Measurements from ENCODE around the gene CD300LG.
"Not testable (repeated sequence)": the region's sequence is repeated elsewhere in the genome, so short reads cannot be mapped to it uniquely, and the experiment has no call there.

Gene CD300LG

GRCh38 chr17:43846963-43847371, at the start of gene CD300LG:
Gene CD300LG (plus strand): TSS chr17:43847176. CDS start chr17:43847217, 41 bp downstream.
- no peak for DNase-seq (ENCODE audit: low read depth in 2 of 2)

GRCh38 chr17:43798024-43798423, 49.0 kb upstream of the CD300LG start:
- DNase-seq (ENCODE audit: low read depth in 2 of 2): not testable (repeated sequence)

- no peak for DNase-seq (ENCODE audit: low read depth in 2 of 2)
Measured at GRCh38 chr17:43799047-43799446, 47.9 kb upstream of the CD300LG start.

- no peak for DNase-seq (ENCODE audit: low read depth in 2 of 2)
Measured at GRCh38 chr17:43800736-43801135, 46.2 kb upstream of the CD300LG start.

- no peak for DNase-seq (ENCODE audit: low read depth in 2 of 2)
Measured at GRCh38 chr17:43801844-43802243, 45.1 kb upstream of the CD300LG start.

- DNase-seq (ENCODE audit: low read depth in 2 of 2): no peak
Measured at GRCh38 chr17:43803758-43804157, 43.2 kb upstream of the CD300LG start.

GRCh38 chr17:43805117-43805516, 41.9 kb upstream of the CD300LG start:
- DNase-seq (ENCODE audit: low read depth in 2 of 2): no peak

GRCh38 chr17:43808076-43808475, 38.9 kb upstream of the CD300LG start:
- no peak for DNase-seq (ENCODE audit: low read depth in 2 of 2)

GRCh38 chr17:43809121-43809520, 37.9 kb upstream of the CD300LG start:
- no peak for DNase-seq (ENCODE audit: low read depth in 2 of 2)

- DNase-seq (ENCODE audit: low read depth in 2 of 2): no peak
Measured at GRCh38 chr17:43810226-43810715, 36.7 kb upstream of the CD300LG start.

GRCh38 chr17:43810823-43811222, 36.2 kb upstream of the CD300LG start:
- no peak for DNase-seq (ENCODE audit: low read depth in 2 of 2)

- no peak for DNase-seq (ENCODE audit: low read depth in 2 of 2)
Measured at GRCh38 chr17:43812396-43813265, 34.3 kb upstream of the CD300LG start.

- DNase-seq (ENCODE audit: low read depth in 2 of 2): no peak
Measured at GRCh38 chr17:43813386-43813785, 33.6 kb upstream of the CD300LG start.

- no peak for DNase-seq (ENCODE audit: low read depth in 2 of 2)
Measured at GRCh38 chr17:43814026-43814425, 33.0 kb upstream of the CD300LG start.

GRCh38 chr17:43814714-43815113, 32.3 kb upstream of the CD300LG start:
- no peak for DNase-seq (ENCODE audit: low read depth in 2 of 2)

- no peak for DNase-seq (ENCODE audit: low read depth in 2 of 2)
Measured at GRCh38 chr17:43816336-43817320, 30.3 kb upstream of the CD300LG start.

GRCh38 chr17:43817826-43818225, 29.1 kb upstream of the CD300LG start:
- no peak for DNase-seq (ENCODE audit: low read depth in 2 of 2)

GRCh38 chr17:43818966-43819365, 28.0 kb upstream of the CD300LG start:
- DNase-seq (ENCODE audit: low read depth in 2 of 2): no peak

- no peak for DNase-seq (ENCODE audit: low read depth in 2 of 2)
Measured at GRCh38 chr17:43820759-43821158, 26.2 kb upstream of the CD300LG start.

GRCh38 chr17:43822570-43823190, 24.3 kb upstream of the CD300LG start:
- no peak for DNase-seq (ENCODE audit: low read depth in 2 of 2)

GRCh38 chr17:43823350-43824084, 23.5 kb upstream of the CD300LG start:
- DNase-seq (ENCODE audit: low read depth in 2 of 2): no peak
